Dedifferentiated amniotic fluid mesenchymal stem cell (primary cell): ENCODE data around the gene SPINT3.
"Not testable (repeated sequence)": the region's sequence is repeated elsewhere in the genome, so short reads cannot be mapped to it uniquely, and the experiment has no call there.

Experiments used
- DNase-seq: peaks from one replicate; pipeline ENCODE4 v3.0.0-alpha.2; 2016; ENCODE audit errors: extremely low spot score

The SPINT3 gene

GRCh38 chr20:45502561-45502960 lies 12.9 kb downstream of the SPINT3 start:
- DNase-seq = no peak

GRCh38 chr20:45501600-45501999 lies 13.8 kb downstream of the SPINT3 start:
- DNase-seq = no peak

- no peak for DNase-seq
Measured at GRCh38 chr20:45500022-45500421, 15.4 kb downstream of the SPINT3 start.

- DNase-seq = no peak
Measured at GRCh38 chr20:45497971-45498494, 17.4 kb downstream of the SPINT3 start.

- no peak for DNase-seq
Measured at GRCh38 chr20:45496166-45496565, 19.3 kb downstream of the SPINT3 start.

GRCh38 chr20:45495501-45495941 lies 19.9 kb downstream of the SPINT3 start:
- DNase-seq = no peak

- DNase-seq = no peak
Measured at GRCh38 chr20:45489083-45489531, 26.3 kb downstream of the SPINT3 start.

- DNase-seq = no peak
Measured at GRCh38 chr20:45487231-45487635, 28.2 kb downstream of the SPINT3 start.

- DNase-seq = no peak
Measured at GRCh38 chr20:45485388-45485787, 30.0 kb downstream of the SPINT3 start.

GRCh38 chr20:45484676-45485075 lies 30.7 kb downstream of the SPINT3 start:
- no peak for DNase-seq

- no peak for DNase-seq
Measured at GRCh38 chr20:45479822-45480221, 35.6 kb downstream of the SPINT3 start.

GRCh38 chr20:45477530-45478148 lies 37.8 kb downstream of the SPINT3 start:
- not testable (repeated sequence) for DNase-seq

- not testable (repeated sequence) for DNase-seq
Measured at GRCh38 chr20:45472286-45472685, 43.1 kb downstream of the SPINT3 start.

- DNase-seq = no peak
Measured at GRCh38 chr20:45470937-45471336, 44.5 kb downstream of the SPINT3 start.

- DNase-seq = no peak
Measured at GRCh38 chr20:45470262-45470931, 45.0 kb downstream of the SPINT3 start.

- DNase-seq = no peak
Measured at GRCh38 chr20:45469336-45470261, 45.8 kb downstream of the SPINT3 start, which contains the start of gene WFDC2. Gene WFDC2, plus strand, starts transcription at chr20:45469753. Its CDS starts 29 bp downstream, at chr20:45469782.

- no peak for DNase-seq
Measured at GRCh38 chr20:45467861-45468260, 47.6 kb downstream of the SPINT3 start.

GRCh38 chr20:45467172-45467571 lies 48.2 kb downstream of the SPINT3 start:
- no peak for DNase-seq

GRCh38 chr20:45465491-45466266 lies 49.7 kb downstream of the SPINT3 start:
- no peak for DNase-seq

GRCh38 chr20:45463709-45464108 lies 51.7 kb downstream of the SPINT3 start:
- no peak for DNase-seq
